Uterus (tissue), 2 donors: ENCODE data around the gene PKM.

ENCODE experiments used
- POLR2A ChIP-seq, 2 donors: fragments of 450-650 bp; IDR thresholded peaks; one replicate each; pipeline ENCODE4 v1.6.1; 2016; ENCODE audit warnings: antibody characterized with exemption in 2 of 2, mild to moderate bottlenecking in 1 of 2, moderate library complexity in 1 of 2
- TF ChIP-seq, protein P1 (sequence below), 4 experiments: fragments of 200-600 bp in 2 of 4; fragments of 450-650 bp in 2 of 4; sonication (generic) in 2 of 4; IDR thresholded peaks; one replicate each; pipeline ENCODE4 v1.5.1; 2016 to 2019; ENCODE audit warnings: antibody characterized with exemption in 4 of 4, mild to moderate bottlenecking in 2 of 4, moderate library complexity in 1 of 4

DNA sequence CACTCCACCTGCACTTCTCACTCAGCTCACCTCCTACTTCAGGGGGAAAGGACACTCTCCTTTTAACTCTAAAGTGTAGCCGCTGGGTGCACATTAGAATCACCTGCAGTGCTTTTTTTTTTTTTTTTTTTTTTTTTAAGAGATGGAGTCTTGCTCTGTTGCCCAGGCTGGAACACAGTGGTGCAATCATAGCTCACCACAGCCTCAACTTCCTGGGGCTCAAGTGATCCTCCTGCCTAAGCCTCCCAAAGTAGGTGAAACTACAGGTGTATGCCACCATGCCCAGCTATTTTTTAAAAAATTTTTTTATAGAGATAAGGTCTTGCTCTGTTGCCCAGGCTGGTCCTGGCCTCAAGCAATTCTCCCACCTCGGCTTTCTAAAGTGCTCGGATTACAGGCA lies 54.2 kb downstream of the PKM start:
- TF ChIP-seq, protein P1, sequence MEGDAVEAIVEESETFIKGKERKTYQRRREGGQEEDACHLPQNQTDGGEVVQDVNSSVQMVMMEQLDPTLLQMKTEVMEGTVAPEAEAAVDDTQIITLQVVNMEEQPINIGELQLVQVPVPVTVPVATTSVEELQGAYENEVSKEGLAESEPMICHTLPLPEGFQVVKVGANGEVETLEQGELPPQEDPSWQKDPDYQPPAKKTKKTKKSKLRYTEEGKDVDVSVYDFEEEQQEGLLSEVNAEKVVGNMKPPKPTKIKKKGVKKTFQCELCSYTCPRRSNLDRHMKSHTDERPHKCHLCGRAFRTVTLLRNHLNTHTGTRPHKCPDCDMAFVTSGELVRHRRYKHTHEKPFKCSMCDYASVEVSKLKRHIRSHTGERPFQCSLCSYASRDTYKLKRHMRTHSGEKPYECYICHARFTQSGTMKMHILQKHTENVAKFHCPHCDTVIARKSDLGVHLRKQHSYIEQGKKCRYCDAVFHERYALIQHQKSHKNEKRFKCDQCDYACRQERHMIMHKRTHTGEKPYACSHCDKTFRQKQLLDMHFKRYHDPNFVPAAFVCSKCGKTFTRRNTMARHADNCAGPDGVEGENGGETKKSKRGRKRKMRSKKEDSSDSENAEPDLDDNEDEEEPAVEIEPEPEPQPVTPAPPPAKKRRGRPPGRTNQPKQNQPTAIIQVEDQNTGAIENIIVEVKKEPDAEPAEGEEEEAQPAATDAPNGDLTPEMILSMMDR (IDR thresholded peaks at IDR 0.05), result no peak
- no peak for TF ChIP-seq POLR2A (IDR thresholded peaks at IDR 0.05)
